T-helper 17 cell (primary cell): ENCODE measurements around the gene HACE1. TPM values are rescaled to one million over a fixed set of nuclear protein-coding genes. Genes with fewer than 3 reads are reported as not detected.

Source experiments
- ATAC-seq: fragments of 150-1000 bp; cut with Tn5 transposase; 2 replicates; pipeline ENCODE4 v1.10.0; 2021; ENCODE audit warnings: mild to moderate bottlenecking, moderate library complexity
- DNase-seq, 3 donors: peaks; one replicate each; pipeline versions ENCODE4 v3.0.0 to v3.0.0-alpha.2; 2020 to 2021
- H3K9me3 ChIP-seq: one replicate; pipeline ENCODE4 v1.7.0; 2013; ENCODE audit warnings: low read length, mild to moderate bottlenecking; ENCODE audit not compliant: control insufficient read depth, poor library complexity, severe bottlenecking
- H3K27ac Mint-ChIP-seq: one replicate; pipeline ENCODE4 v1.8.0; 2022; ENCODE audit warnings: mild to moderate bottlenecking, moderate library complexity, mixed read lengths
- H3K27me3 Mint-ChIP-seq: one replicate; pipeline ENCODE4 v1.8.0; 2022; ENCODE audit warnings: mixed read lengths
- H3K36me3 Mint-ChIP-seq: one replicate; pipeline ENCODE4 v1.8.0; 2022; ENCODE audit warnings: low read depth, mixed read lengths
- H3K4me1 Mint-ChIP-seq: one replicate; pipeline ENCODE4 v1.8.0; 2022; ENCODE audit warnings: mild to moderate bottlenecking, mixed read lengths
- H3K4me3 Mint-ChIP-seq: one replicate; pipeline ENCODE4 v1.8.0; 2022; ENCODE audit warnings: mild to moderate bottlenecking, moderate library complexity, mixed read lengths
- total RNA-seq, 4 donors: library from RNA in 2 of 4; stranded (reverse) in 2 of 4; gene quantifications; one replicate each; pipeline ENCODE4 v1.2.3 and lab custom pipeline; 2022 to 2026

HACE1 gene
- total RNA-seq, 2 donors from 2014 or later, result 9.9 to 11.0 TPM

GRCh38 chr6:104705916-104706442 lies 153.7 kb downstream of the HACE1 start:
- DNase-seq (no peak), ATAC-seq (no peak)
- H3K4me3 Mint-ChIP-seq, result no peak overlapping the region
- no peak overlapping the region for H3K27ac Mint-ChIP-seq
- peaks cover 24% of the 10 kb centered on the region for H3K4me1 Mint-ChIP-seq
- no peaks in the 10 kb centered on the region for H3K36me3 Mint-ChIP-seq
- H3K9me3 ChIP-seq, result no peaks in the 10 kb centered on the region
- no peaks in the 10 kb centered on the region for H3K27me3 Mint-ChIP-seq

- peak overlapping the region; percentile 53 for H3K27ac Mint-ChIP-seq
- no peaks in the 10 kb centered on the region for H3K9me3 ChIP-seq
- no peaks in the 10 kb centered on the region for H3K27me3 Mint-ChIP-seq
- no peaks in the 10 kb centered on the region for H3K36me3 Mint-ChIP-seq
- ATAC-seq (peak; percentile 86), DNase-seq (no peak)
- peaks cover 24% of the 10 kb centered on the region for H3K4me1 Mint-ChIP-seq
- H3K4me3 Mint-ChIP-seq, result peak overlapping the region; percentile 82
Measured at GRCh38 chr6:104705095-104705707, 154.5 kb downstream of the HACE1 start.

GRCh38 chr6:104704191-104704590 lies 155.5 kb downstream of the HACE1 start:
- DNase-seq (no peak), ATAC-seq (no peak)
- peaks cover 24% of the 10 kb centered on the region for H3K4me1 Mint-ChIP-seq
- H3K27me3 Mint-ChIP-seq, result no peaks in the 10 kb centered on the region
- no peaks in the 10 kb centered on the region for H3K9me3 ChIP-seq
- H3K27ac Mint-ChIP-seq, result no peak overlapping the region
- H3K4me3 Mint-ChIP-seq, result peak overlapping the region; percentile 41
- no peaks in the 10 kb centered on the region for H3K36me3 Mint-ChIP-seq

GRCh38 chr6:104702126-104702841 lies 157.4 kb downstream of the HACE1 start:
- H3K27ac Mint-ChIP-seq, result no peak overlapping the region
- no peaks in the 10 kb centered on the region for H3K27me3 Mint-ChIP-seq
- no peaks in the 10 kb centered on the region for H3K36me3 Mint-ChIP-seq
- DNase-seq (no peak), ATAC-seq (no peak)
- H3K4me1 Mint-ChIP-seq, result peaks cover 24% of the 10 kb centered on the region
- no peaks in the 10 kb centered on the region for H3K9me3 ChIP-seq
- H3K4me3 Mint-ChIP-seq, result no peak overlapping the region

GRCh38 chr6:104700371-104701185 lies 159.1 kb downstream of the HACE1 start:
- H3K36me3 Mint-ChIP-seq, result no peaks in the 10 kb centered on the region
- H3K4me1 Mint-ChIP-seq, result peaks cover 23% of the 10 kb centered on the region
- ATAC-seq, result no peak

GRCh38 chr6:104699593-104700329 lies 160.0 kb downstream of the HACE1 start:
- Mint-ChIP-seq H3K36me3 (no peaks in the 10 kb centered on the region), H3K27me3 (no peaks in the 10 kb centered on the region), H3K4me1 (peaks cover 17% of the 10 kb centered on the region), H3K27ac (no peak overlapping the region), H3K4me3 (no peak overlapping the region)
- no peak for DNase-seq
- ATAC-seq, result no peak
- no peaks in the 10 kb centered on the region for H3K9me3 ChIP-seq

More at GRCh38 chr6:104700371-104701185, 159.1 kb downstream of the HACE1 start:
- no peak for DNase-seq
- Mint-ChIP-seq H3K27me3 (no peaks in the 10 kb centered on the region), H3K4me3 (no peak overlapping the region), H3K27ac (no peak overlapping the region)
- no peaks in the 10 kb centered on the region for H3K9me3 ChIP-seq

GRCh38 chr6:104698979-104699378 lies 160.7 kb downstream of the HACE1 start:
- DNase-seq, result no peak
- Mint-ChIP-seq H3K27ac (no peak overlapping the region), H3K36me3 (no peaks in the 10 kb centered on the region), H3K4me3 (no peak overlapping the region), H3K27me3 (no peaks in the 10 kb centered on the region), H3K4me1 (peaks cover 14% of the 10 kb centered on the region)
- ATAC-seq, result no peak
- no peaks in the 10 kb centered on the region for H3K9me3 ChIP-seq

- ATAC-seq (no peak), DNase-seq (no peak)
- Mint-ChIP-seq H3K36me3 (peaks cover 3% of the 10 kb centered on the region), H3K27ac (no peak overlapping the region), H3K4me1 (peaks cover 24% of the 10 kb centered on the region), H3K27me3 (peaks cover 4% of the 10 kb centered on the region), H3K4me3 (no peak overlapping the region)
- H3K9me3 ChIP-seq, result no peaks in the 10 kb centered on the region
Measured at GRCh38 chr6:104692008-104692407, 167.7 kb downstream of the HACE1 start.

GRCh38 chr6:104689551-104690205 lies 170.0 kb downstream of the HACE1 start:
- peaks cover 19% of the 10 kb centered on the region for H3K4me1 Mint-ChIP-seq
- no peak for DNase-seq
- peaks cover 4% of the 10 kb centered on the region for H3K27me3 Mint-ChIP-seq
- H3K9me3 ChIP-seq, result no peaks in the 10 kb centered on the region
- H3K36me3 Mint-ChIP-seq, result peaks cover 3% of the 10 kb centered on the region
- ATAC-seq, result no peak
- H3K27ac Mint-ChIP-seq, result no peak overlapping the region
- no peak overlapping the region for H3K4me3 Mint-ChIP-seq

GRCh38 chr6:104688283-104688969 lies 171.3 kb downstream of the HACE1 start:
- Mint-ChIP-seq H3K27ac (peak overlapping the region; percentile 59), H3K27me3 (peaks cover 4% of the 10 kb centered on the region), H3K4me3 (peak overlapping the region; percentile 5), H3K4me1 (peaks cover 22% of the 10 kb centered on the region), H3K36me3 (peaks cover 3% of the 10 kb centered on the region)
- no peaks in the 10 kb centered on the region for H3K9me3 ChIP-seq
- DNase-seq (no peak), ATAC-seq (no peak)

GRCh38 chr6:104686550-104687175 lies 173.1 kb downstream of the HACE1 start:
- ATAC-seq (no peak), DNase-seq (no peak)
- Mint-ChIP-seq H3K27me3 (peaks cover 4% of the 10 kb centered on the region), H3K27ac (no peak overlapping the region), H3K4me1 (peaks cover 27% of the 10 kb centered on the region), H3K36me3 (peaks cover 3% of the 10 kb centered on the region), H3K4me3 (no peak overlapping the region)
- no peaks in the 10 kb centered on the region for H3K9me3 ChIP-seq
